SHP77 treated with DMSO at 0.1 percent for 48 hours (cell line): ENCODE measurements around the gene ARHGAP15.

Source experiments
- DNase-seq: peaks from one replicate; lab custom pipeline; 2025; lab: John Stamatoyannopoulos, UW

Gene ARHGAP15

GRCh38 chr2:143486976-143487375, 357.8 kb downstream of the ARHGAP15 start:
- no peak for DNase-seq

GRCh38 chr2:143489145-143489544, 359.9 kb downstream of the ARHGAP15 start:
- no peak for DNase-seq

GRCh38 chr2:143491131-143491530, 361.9 kb downstream of the ARHGAP15 start:
- DNase-seq: no peak

- no peak for DNase-seq
These were observed 364.1 kb downstream of the ARHGAP15 start for GRCh38 chr2:143493339-143493738.

- no peak for DNase-seq
These were observed 368.5 kb downstream of the ARHGAP15 start for GRCh38 chr2:143497726-143498125.

- no peak for DNase-seq
These were observed 369.3 kb downstream of the ARHGAP15 start for GRCh38 chr2:143498496-143498895.

- DNase-seq: no peak
These were observed 369.8 kb downstream of the ARHGAP15 start for GRCh38 chr2:143499061-143499460.

GRCh38 chr2:143501106-143501676, 372.0 kb downstream of the ARHGAP15 start:
- no peak for DNase-seq

GRCh38 chr2:143503280-143503679, 374.1 kb downstream of the ARHGAP15 start:
- DNase-seq: no peak

GRCh38 chr2:143504397-143504796, 375.2 kb downstream of the ARHGAP15 start:
- DNase-seq: no peak

GRCh38 chr2:143505542-143505941, 376.3 kb downstream of the ARHGAP15 start:
- DNase-seq: no peak

- no peak for DNase-seq
These were observed 383.9 kb downstream of the ARHGAP15 start for GRCh38 chr2:143513081-143513480.

- DNase-seq: no peak
These were observed 385.2 kb downstream of the ARHGAP15 start for GRCh38 chr2:143514413-143514812.

- DNase-seq: no peak
These were observed 386.1 kb downstream of the ARHGAP15 start for GRCh38 chr2:143515318-143515717.

GRCh38 chr2:143519521-143519920, 390.3 kb downstream of the ARHGAP15 start:
- no peak for DNase-seq

GRCh38 chr2:143521396-143521795, 392.2 kb downstream of the ARHGAP15 start:
- DNase-seq: no peak

GRCh38 chr2:143522699-143523098, 393.5 kb downstream of the ARHGAP15 start:
- no peak for DNase-seq

GRCh38 chr2:143524119-143524553, 394.9 kb downstream of the ARHGAP15 start:
- DNase-seq: no peak

- DNase-seq: no peak
These were observed 395.6 kb downstream of the ARHGAP15 start for GRCh38 chr2:143524559-143525401.

- DNase-seq: no peak
These were observed 396.2 kb downstream of the ARHGAP15 start for GRCh38 chr2:143525402-143525860.

GRCh38 chr2:143526498-143526897, 397.3 kb downstream of the ARHGAP15 start:
- no peak for DNase-seq

- no peak for DNase-seq
These were observed 398.8 kb downstream of the ARHGAP15 start for GRCh38 chr2:143528021-143528420.

GRCh38 chr2:143529118-143529720, 400.0 kb downstream of the ARHGAP15 start:
- no peak for DNase-seq
